WTC11 (cell line): ENCODE measurements around the gene FHOD3. TPM values are rescaled to one million over a fixed set of nuclear protein-coding genes. Genes with fewer than 3 reads are reported as not detected.

ENCODE experiments used
- ATAC-seq: fragments of 200-7000 bp; cut with Tn5 transposase; 2 replicates; pipeline ENCODE4 v1.10.0; 2021; ENCODE audit warnings: mild to moderate bottlenecking, moderate library complexity
- CTCF ChIA-PET: fragments of 300-600 bp; sonication (Branson Sonifier 250); formaldehyde crosslinking; loops from one replicate; lab custom pipeline; 2021; ENCODE audit warnings: antibody characterized with exemption; lab: Charles Lee
- POLR2A ChIA-PET: fragments of 350-600 bp; sonication (Branson Sonifier 250); formaldehyde crosslinking; loops from one replicate; lab custom pipeline; 2021; ENCODE audit warnings: antibody characterized with exemption; lab: Charles Lee
- DNase-seq: peaks from one replicate; pipeline ENCODE4 v3.0.0; 2021; ENCODE audit warnings: low spot score
- H3K27ac Mint-ChIP-seq: 2 replicates; pipeline ENCODE4 v1.8.0; 2021; ENCODE audit warnings: mixed read lengths
- H3K27me3 Mint-ChIP-seq: 2 replicates; pipeline ENCODE4 v1.8.0; 2021; ENCODE audit warnings: low read depth, mild to moderate bottlenecking, moderate library complexity, mixed read lengths
- H3K36me3 Mint-ChIP-seq: 2 replicates; pipeline ENCODE4 v1.8.0; 2021; ENCODE audit warnings: mixed read lengths
- H3K4me1 Mint-ChIP-seq: 2 replicates; pipeline ENCODE4 v1.8.0; 2022; ENCODE audit warnings: mixed read lengths
- H3K4me3 Mint-ChIP-seq: 2 replicates; pipeline ENCODE4 v1.8.0; 2021; ENCODE audit warnings: mild to moderate bottlenecking, moderate library complexity, mixed read lengths
- H3K9me3 Mint-ChIP-seq: 2 replicates; pipeline ENCODE4 v1.8.0; 2021; ENCODE audit warnings: mixed read lengths
- ELF4 ChIP-seq: sonication (generic); formaldehyde crosslinking; IDR thresholded peaks from 2 replicates; pipeline ENCODE4 v1.8.1; 2022; ENCODE audit warnings: low read depth, mild to moderate bottlenecking, moderate library complexity, missing genetic modification reagents
- EMX1 ChIP-seq: fragments of 250-450 bp; sonication (Bioruptor Pico); IDR thresholded peaks from 2 replicates; pipeline ENCODE4 v1.8.0; 2021; ENCODE audit warnings: mild to moderate bottlenecking
- FOXP1 ChIP-seq: sonication (generic); formaldehyde crosslinking; IDR thresholded peaks from 2 replicates; pipeline ENCODE4 v1.8.0; 2022; ENCODE audit warnings: missing genetic modification reagents, mild to moderate bottlenecking, moderate library complexity, borderline replicate concordance
- IRF1 ChIP-seq: sonication (generic); formaldehyde crosslinking; IDR thresholded peaks from 2 replicates; pipeline ENCODE4 v1.8.0; 2023; ENCODE audit warnings: missing genetic modification reagents
- JAZF1 ChIP-seq: fragments of 250-450 bp; sonication (Bioruptor Pico); IDR thresholded peaks from 2 replicates; pipeline ENCODE4 v1.9.0; 2021; ENCODE audit warnings: moderate library complexity, mild to moderate bottlenecking, inconsistent platforms
- MLX ChIP-seq: sonication (generic); formaldehyde crosslinking; IDR thresholded peaks from 2 replicates; pipeline ENCODE4 v1.8.1; 2023; ENCODE audit warnings: mild to moderate bottlenecking, missing genetic modification reagents, moderate library complexity
- SP1 ChIP-seq: sonication (generic); formaldehyde crosslinking; conservative IDR thresholded peaks from 2 replicates; pipeline ENCODE4 v1.8.1; 2022; ENCODE audit warnings: missing genetic modification reagents
- STAT6 ChIP-seq: sonication (generic); formaldehyde crosslinking; conservative IDR thresholded peaks from 2 replicates; pipeline ENCODE4 v1.8.1; 2023; ENCODE audit warnings: mild to moderate bottlenecking, low read depth, missing genetic modification reagents, moderate library complexity
- total RNA-seq: library from RNA; stranded (reverse); gene quantifications from 3 replicates; pipeline ENCODE4 v1.2.3, GENCODE V29; 2021
- TF ChIP-seq, protein P1 (sequence below): fragments of 250-450 bp; sonication (Bioruptor Pico); IDR thresholded peaks from 2 replicates; pipeline ENCODE4 v1.9.0; 2021; ENCODE audit warnings: mild to moderate bottlenecking
- TF ChIP-seq, protein P2 (sequence below): sonication (generic); formaldehyde crosslinking; IDR thresholded peaks from 2 replicates; pipeline ENCODE4 v1.8.0; 2023; ENCODE audit warnings: missing genetic modification reagents, mild to moderate bottlenecking, borderline replicate concordance
- TF ChIP-seq, protein P3 (sequence below): sonication (generic); formaldehyde crosslinking; IDR thresholded peaks from 2 replicates; pipeline ENCODE4 v1.8.1; 2022; ENCODE audit warnings: low read depth, mild to moderate bottlenecking, moderate library complexity, missing genetic modification reagents, borderline replicate concordance
- TF ChIP-seq, protein P4 (sequence below): sonication (generic); formaldehyde crosslinking; IDR thresholded peaks from 2 replicates; pipeline ENCODE4 v1.8.0; 2022; ENCODE audit warnings: mild to moderate bottlenecking, missing genetic modification reagents

FHOD3 gene
- total RNA-seq, 1 experiment from 2014 or later: 3.8 TPM

DNA sequence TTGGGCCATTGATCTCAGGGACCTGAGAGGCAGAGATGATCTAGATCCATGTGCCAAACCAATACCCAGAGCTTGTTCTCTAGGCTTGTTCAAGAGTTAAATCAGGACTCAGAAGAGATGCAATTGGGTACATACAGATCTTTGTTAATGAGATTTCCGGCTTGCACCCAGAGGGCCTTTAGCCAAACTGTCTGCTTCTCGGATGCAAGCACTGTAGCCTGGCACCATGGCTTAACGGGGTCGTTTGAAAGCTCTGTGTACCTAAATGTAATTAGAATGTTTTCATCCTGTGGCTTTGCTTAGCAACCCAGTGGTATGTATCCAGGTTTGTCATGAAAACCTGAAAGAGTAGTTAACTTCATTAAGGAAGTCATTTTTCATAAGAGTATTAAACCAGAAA is 437.1 kb downstream of the FHOD3 start (continued):
- TF ChIP-seq, protein P1, sequence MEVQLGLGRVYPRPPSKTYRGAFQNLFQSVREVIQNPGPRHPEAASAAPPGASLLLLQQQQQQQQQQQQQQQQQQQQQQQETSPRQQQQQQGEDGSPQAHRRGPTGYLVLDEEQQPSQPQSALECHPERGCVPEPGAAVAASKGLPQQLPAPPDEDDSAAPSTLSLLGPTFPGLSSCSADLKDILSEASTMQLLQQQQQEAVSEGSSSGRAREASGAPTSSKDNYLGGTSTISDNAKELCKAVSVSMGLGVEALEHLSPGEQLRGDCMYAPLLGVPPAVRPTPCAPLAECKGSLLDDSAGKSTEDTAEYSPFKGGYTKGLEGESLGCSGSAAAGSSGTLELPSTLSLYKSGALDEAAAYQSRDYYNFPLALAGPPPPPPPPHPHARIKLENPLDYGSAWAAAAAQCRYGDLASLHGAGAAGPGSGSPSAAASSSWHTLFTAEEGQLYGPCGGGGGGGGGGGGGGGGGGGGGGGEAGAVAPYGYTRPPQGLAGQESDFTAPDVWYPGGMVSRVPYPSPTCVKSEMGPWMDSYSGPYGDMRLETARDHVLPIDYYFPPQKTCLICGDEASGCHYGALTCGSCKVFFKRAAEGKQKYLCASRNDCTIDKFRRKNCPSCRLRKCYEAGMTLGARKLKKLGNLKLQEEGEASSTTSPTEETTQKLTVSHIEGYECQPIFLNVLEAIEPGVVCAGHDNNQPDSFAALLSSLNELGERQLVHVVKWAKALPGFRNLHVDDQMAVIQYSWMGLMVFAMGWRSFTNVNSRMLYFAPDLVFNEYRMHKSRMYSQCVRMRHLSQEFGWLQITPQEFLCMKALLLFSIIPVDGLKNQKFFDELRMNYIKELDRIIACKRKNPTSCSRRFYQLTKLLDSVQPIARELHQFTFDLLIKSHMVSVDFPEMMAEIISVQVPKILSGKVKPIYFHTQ (CRISPR knock-in tag): no peak
- TF ChIP-seq, protein P2, sequence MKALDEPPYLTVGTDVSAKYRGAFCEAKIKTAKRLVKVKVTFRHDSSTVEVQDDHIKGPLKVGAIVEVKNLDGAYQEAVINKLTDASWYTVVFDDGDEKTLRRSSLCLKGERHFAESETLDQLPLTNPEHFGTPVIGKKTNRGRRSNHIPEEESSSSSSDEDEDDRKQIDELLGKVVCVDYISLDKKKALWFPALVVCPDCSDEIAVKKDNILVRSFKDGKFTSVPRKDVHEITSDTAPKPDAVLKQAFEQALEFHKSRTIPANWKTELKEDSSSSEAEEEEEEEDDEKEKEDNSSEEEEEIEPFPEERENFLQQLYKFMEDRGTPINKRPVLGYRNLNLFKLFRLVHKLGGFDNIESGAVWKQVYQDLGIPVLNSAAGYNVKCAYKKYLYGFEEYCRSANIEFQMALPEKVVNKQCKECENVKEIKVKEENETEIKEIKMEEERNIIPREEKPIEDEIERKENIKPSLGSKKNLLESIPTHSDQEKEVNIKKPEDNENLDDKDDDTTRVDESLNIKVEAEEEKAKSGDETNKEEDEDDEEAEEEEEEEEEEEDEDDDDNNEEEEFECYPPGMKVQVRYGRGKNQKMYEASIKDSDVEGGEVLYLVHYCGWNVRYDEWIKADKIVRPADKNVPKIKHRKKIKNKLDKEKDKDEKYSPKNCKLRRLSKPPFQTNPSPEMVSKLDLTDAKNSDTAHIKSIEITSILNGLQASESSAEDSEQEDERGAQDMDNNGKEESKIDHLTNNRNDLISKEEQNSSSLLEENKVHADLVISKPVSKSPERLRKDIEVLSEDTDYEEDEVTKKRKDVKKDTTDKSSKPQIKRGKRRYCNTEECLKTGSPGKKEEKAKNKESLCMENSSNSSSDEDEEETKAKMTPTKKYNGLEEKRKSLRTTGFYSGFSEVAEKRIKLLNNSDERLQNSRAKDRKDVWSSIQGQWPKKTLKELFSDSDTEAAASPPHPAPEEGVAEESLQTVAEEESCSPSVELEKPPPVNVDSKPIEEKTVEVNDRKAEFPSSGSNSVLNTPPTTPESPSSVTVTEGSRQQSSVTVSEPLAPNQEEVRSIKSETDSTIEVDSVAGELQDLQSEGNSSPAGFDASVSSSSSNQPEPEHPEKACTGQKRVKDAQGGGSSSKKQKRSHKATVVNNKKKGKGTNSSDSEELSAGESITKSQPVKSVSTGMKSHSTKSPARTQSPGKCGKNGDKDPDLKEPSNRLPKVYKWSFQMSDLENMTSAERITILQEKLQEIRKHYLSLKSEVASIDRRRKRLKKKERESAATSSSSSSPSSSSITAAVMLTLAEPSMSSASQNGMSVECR (CRISPR knock-in tag): no peak
- TF ChIP-seq, all 79 proteins: peak for 0

DNA sequence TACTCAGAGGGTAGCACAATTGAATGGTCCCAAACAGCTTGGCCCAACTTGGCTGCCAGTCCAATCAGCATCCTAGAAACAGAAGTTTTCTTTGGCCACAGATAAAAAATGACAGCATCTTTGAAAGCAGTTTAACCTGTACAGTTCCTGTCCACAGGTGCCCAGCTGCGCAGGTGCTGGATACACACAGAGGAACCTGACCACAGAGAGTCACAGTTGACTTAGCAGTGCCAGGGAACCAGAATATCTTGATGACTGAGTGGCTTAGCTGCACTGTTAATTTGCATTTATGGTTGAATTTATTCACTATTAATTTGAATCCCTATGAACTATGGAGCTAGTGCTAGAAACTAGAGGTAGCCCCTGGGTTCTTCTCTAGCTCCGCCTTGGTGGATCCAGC is 437.6 kb downstream of the FHOD3 start:
- Mint-ChIP-seq H3K4me3 (no peak overlapping the region), H3K9me3 (peaks cover 40% of the 10 kb centered on the region), H3K27ac (no peak overlapping the region), H3K27me3 (peaks cover 26% of the 10 kb centered on the region), H3K4me1 (0 out of 2 replicates have a peak, but pooled peaks cover 3% of the 10 kb centered on the region), H3K36me3 (peaks cover 33% of the 10 kb centered on the region)
- ATAC-seq: no peak
- ChIA-PET CTCF (interaction anchor here (3.1 kb wide), 1 partner anchor 47 kb away, joined by 9 read pairs; no protein-coding TSS in a partner anchor), POLR2A (no interaction called here)
- no peak for DNase-seq
- TF ChIP-seq FOXP1 (CRISPR knock-in tag): no peak
- TF ChIP-seq JAZF1 (CRISPR knock-in tag): no peak

GRCh38 chr18:36736094-36736493 is 438.6 kb downstream of the FHOD3 start:
- peaks cover 19% of the 10 kb centered on the region for H3K27me3 Mint-ChIP-seq

More at GRCh38 chr18:36736094-36736493, 438.6 kb downstream of the FHOD3 start:
- H3K9me3 Mint-ChIP-seq: peaks cover 30% of the 10 kb centered on the region
- POLR2A ChIA-PET: no interaction called here
- DNase-seq: no peak
- peaks cover 24% of the 10 kb centered on the region for H3K36me3 Mint-ChIP-seq
- H3K4me3 Mint-ChIP-seq: no peak overlapping the region
- ATAC-seq: no peak
- H3K27ac Mint-ChIP-seq: no peak overlapping the region
- H3K4me1 Mint-ChIP-seq: 0 out of 2 replicates have a peak, but pooled peaks cover 3% of the 10 kb centered on the region
- TF ChIP-seq EMX1: no peak
- TF ChIP-seq STAT6 (CRISPR knock-in tag): no peak
- no peak for TF ChIP-seq MLX (CRISPR knock-in tag)
- TF ChIP-seq, protein P3, sequence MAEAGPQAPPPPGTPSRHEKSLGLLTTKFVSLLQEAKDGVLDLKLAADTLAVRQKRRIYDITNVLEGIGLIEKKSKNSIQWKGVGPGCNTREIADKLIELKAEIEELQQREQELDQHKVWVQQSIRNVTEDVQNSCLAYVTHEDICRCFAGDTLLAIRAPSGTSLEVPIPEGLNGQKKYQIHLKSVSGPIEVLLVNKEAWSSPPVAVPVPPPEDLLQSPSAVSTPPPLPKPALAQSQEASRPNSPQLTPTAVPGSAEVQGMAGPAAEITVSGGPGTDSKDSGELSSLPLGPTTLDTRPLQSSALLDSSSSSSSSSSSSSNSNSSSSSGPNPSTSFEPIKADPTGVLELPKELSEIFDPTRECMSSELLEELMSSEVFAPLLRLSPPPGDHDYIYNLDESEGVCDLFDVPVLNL (CRISPR knock-in tag): no peak
- TF ChIP-seq, protein P4, sequence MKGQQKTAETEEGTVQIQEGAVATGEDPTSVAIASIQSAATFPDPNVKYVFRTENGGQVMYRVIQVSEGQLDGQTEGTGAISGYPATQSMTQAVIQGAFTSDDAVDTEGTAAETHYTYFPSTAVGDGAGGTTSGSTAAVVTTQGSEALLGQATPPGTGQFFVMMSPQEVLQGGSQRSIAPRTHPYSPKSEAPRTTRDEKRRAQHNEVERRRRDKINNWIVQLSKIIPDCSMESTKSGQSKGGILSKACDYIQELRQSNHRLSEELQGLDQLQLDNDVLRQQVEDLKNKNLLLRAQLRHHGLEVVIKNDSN (CRISPR knock-in tag): no peak
- TF ChIP-seq IRF1 (CRISPR knock-in tag): no peak
- no peak for TF ChIP-seq ELF4 (CRISPR knock-in tag)
- no peak for TF ChIP-seq SP1 (CRISPR knock-in tag)
- CTCF ChIA-PET: no interaction called here
